NCI-H1417 treated with DMSO at 0.1 percent for 48 hours (cell line): Measurements from ENCODE around the gene GP9.
"Not testable (repeated sequence)": the region's sequence is repeated elsewhere in the genome, so short reads cannot be mapped to it uniquely, and the experiment has no call there.

Source experiments
- DNase-seq: peaks from one replicate; lab custom pipeline; 2025; lab: John Stamatoyannopoulos, UW

Gene GP9

GRCh38 chr3:129111076-129111780, 50.6 kb downstream of the GP9 start:
- DNase-seq = not testable (repeated sequence)
